ENCODE results near the gene GCK. TPM values are rescaled to one million over a fixed set of nuclear protein-coding genes. Genes with fewer than 3 reads are reported as not detected.

The GCK gene
- total RNA-seq, 4 donors from 2014 or later = 0.16 to 0.96 TPM; not detected in 2

DNA sequence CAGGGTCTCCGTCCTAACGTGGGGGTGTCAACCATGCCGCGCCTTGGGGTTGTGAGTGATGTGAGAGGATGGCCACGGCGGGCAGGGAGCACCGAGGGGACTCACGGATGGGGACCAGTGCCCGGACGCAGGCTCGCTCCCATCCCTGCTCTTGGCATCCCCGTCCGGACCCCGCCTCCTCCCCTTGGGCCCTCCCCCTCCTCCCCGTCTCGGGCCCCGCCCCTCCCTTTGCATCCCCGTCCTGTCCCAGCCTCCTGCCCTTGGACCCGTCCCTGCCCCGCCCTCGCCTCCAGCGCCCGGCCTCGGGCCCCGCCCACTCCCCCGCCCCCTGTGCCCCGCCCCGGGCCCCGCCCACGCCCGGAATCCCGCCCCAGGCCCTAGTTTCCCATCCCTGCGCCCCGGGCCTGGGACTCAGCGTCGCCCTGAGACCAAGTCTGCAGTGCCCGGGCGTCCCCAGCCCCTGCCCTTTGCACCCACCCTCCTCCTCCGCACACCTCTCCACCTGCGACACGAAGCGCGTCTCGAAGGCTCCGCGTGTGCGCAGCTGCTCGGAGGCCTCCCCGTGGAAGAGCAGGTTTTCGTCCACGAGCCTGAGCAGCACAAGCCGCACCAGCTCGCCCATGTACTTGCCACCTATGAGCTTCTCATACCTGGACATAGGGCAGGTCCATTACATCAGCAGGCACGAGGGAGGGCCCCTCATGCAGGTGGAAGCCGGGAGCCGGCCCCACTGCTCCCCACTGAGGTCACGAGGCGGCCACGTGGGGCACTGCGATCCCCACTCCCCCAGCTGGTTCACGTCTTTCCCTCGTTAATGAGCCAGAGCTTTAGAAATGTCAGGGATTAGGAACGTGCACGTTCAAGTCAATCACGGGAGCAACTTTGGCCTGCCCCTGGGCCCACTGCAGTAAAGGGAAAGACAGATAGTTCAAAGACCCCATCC lies 43.0 kb downstream of the GCK start:
- TF ChIP-seq CTCF (IDR thresholded peaks at IDR 0.05) = no peak
- TF ChIP-seq POLR2A (IDR thresholded peaks at IDR 0.05) = no peak
- intact Hi-C loops (cut with DNase I; ENCODE audit: low total_unique reads) = no loop called here
- DNase-seq = peak; percentile 90
- Histone ChIP-seq H3K27ac (no peak overlapping the region), H3K36me3 (no peaks in the 10 kb centered on the region), H3K4me1 (peaks cover 2 to 17% (median 9%) of the 10 kb centered on the region in 4 donors), H3K27me3 (peaks cover 11% of the 10 kb centered on the region), H3K4me3 (peak overlapping the region; percentile 12 to 42 (median 26)), H3K9me3 (no peaks in the 10 kb centered on the region)
- in situ Hi-C loops (cut with MboI; ENCODE audit: low pct_ligation_motif_present in 1 of 4, low pct_unique_long_range_greater_than_20kb in 1 of 4, low sequenced_read_pairs in 3 of 4) = no loop called here
- 27% methylated on average over 48 of the region's 65 CpGs; no CpG with 5 or more reads in 1 of the 2 donors for WGBS, 2 donors (ENCODE audit: low coverage in 1 of 2)

- intact Hi-C loops (cut with DNase I; ENCODE audit: low total_unique reads) = no loop called here
- in situ Hi-C loops (cut with MboI; ENCODE audit: low pct_ligation_motif_present in 1 of 4, low pct_unique_long_range_greater_than_20kb in 1 of 4, low sequenced_read_pairs in 3 of 4) = no loop called here
Measured at GRCh38 chr7:44145479-44145968, 43.7 kb downstream of the GCK start.

DNA sequence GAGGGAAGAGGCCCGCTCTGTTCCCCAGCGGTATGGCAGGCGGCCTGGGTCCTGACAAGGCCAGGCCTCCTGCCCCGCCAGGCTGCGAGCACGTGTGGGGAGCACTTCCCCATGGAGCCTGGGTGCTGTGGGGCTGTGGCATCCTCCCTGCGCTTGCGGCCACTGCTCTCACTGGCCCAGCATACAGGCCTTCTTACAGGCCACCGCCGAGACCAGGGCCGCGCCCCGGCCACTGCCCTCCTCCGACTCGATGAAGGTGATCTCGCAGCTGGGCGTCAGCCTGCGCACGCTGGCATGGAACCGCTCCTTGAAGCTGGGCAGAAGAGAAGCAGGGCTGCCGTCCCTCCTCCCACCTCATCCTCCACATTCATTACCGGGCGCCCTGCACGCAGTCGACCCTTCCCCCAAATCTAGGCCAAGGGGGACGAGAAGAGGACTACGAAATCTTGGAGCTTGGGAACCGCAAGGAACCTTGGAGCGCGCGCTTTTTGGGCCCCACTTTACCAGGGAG lies 44.2 kb downstream of the GCK start:
- Histone ChIP-seq H3K36me3 (no peaks in the 10 kb centered on the region), H3K27ac (no peak overlapping the region), H3K9me3 (no peaks in the 10 kb centered on the region), H3K27me3 (peaks cover 11% of the 10 kb centered on the region), H3K4me1 (peaks cover 2 to 17% (median 9%) of the 10 kb centered on the region in 4 donors), H3K4me3 (peak overlapping the region in 2 of 4 donors; percentile 31 to 42)
- no peak for DNase-seq
- 80% methylated on average over 31 of the region's 31 CpGs; no CpG with 5 or more reads in 1 of the 2 donors for WGBS, 2 donors (ENCODE audit: low coverage in 1 of 2)
- no peak for TF ChIP-seq POLR2A (IDR thresholded peaks at IDR 0.05)
- no peak for TF ChIP-seq EP300 (IDR thresholded peaks at IDR 0.05; ENCODE audit: low read depth)
- TF ChIP-seq CTCF (IDR thresholded peaks at IDR 0.05) = no peak
- no peak for TF ChIP-seq POLR2AphosphoS5 (IDR thresholded peaks at IDR 0.05)
- intact Hi-C loops (cut with DNase I; ENCODE audit: low total_unique reads) = no loop called here
- in situ Hi-C loops (cut with MboI; ENCODE audit: low pct_ligation_motif_present in 1 of 4, low pct_unique_long_range_greater_than_20kb in 1 of 4, low sequenced_read_pairs in 3 of 4) = no loop called here

More at GRCh38 chr7:44145479-44145968, 43.7 kb downstream of the GCK start:
- no peak for DNase-seq
- Histone ChIP-seq H3K4me3 (peak overlapping the region; percentile 12 to 42 (median 26)), H3K9me3 (no peaks in the 10 kb centered on the region), H3K27me3 (peaks cover 11% of the 10 kb centered on the region), H3K27ac (no peak overlapping the region), H3K36me3 (no peaks in the 10 kb centered on the region), H3K4me1 (peaks cover 2 to 17% (median 9%) of the 10 kb centered on the region in 4 donors)
- TF ChIP-seq POLR2AphosphoS5 (IDR thresholded peaks at IDR 0.05) (no peak), EP300 (IDR thresholded peaks at IDR 0.05; ENCODE audit: low read depth) (no peak), POLR2A (IDR thresholded peaks at IDR 0.05) (no peak), CTCF (IDR thresholded peaks at IDR 0.05) (no peak)
- 53% methylated on average over 41 of the region's 53 CpGs; no CpG with 5 or more reads in 1 of the 2 donors for WGBS, 2 donors (ENCODE audit: low coverage in 1 of 2)

DNA sequence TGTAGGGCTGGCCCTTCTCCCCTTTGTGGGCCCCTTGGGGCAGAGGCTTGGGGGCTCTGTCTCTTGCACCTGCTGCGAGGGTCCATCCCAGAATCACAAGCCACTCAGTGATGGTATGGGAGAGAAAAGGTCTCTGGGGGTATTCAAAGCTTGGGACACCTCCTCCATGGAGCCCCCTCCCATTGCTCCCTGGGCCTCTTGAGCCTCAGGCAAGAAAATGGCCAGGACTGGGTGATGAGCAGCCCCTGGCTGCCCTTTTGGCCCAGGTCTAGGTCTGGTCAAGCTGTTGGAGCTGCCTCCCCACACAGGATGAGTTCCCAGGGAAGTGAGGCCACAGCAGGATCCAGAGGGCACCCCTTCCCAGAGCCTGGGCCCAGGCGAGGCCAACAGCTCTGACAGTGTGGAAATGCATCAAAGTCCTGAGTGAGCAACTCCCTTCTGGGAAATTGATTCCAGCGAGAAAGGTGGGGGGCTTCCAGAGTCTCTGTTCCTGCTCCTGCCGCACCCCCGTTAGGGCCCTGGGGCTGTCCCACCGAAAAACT lies 44.7 kb downstream of the GCK start:
- in situ Hi-C loops (cut with MboI; ENCODE audit: low pct_ligation_motif_present in 1 of 4, low pct_unique_long_range_greater_than_20kb in 1 of 4, low sequenced_read_pairs in 3 of 4) (no loop called here), intact Hi-C loops (cut with DNase I; ENCODE audit: low total_unique reads) (no loop called here)
- Histone ChIP-seq H3K27ac (no peak overlapping the region), H3K9me3 (no peaks in the 10 kb centered on the region), H3K36me3 (no peaks in the 10 kb centered on the region), H3K27me3 (peaks cover 11% of the 10 kb centered on the region), H3K4me3 (no peak overlapping the region), H3K4me1 (peaks cover 2 to 17% (median 9%) of the 10 kb centered on the region in 4 donors)
- 77% methylated on average over 6 of the region's 6 CpGs; no CpG with 5 or more reads in 1 of the 2 donors for WGBS, 2 donors (ENCODE audit: low coverage in 1 of 2)
- DNase-seq = no peak
- TF ChIP-seq CTCF (IDR thresholded peaks at IDR 0.05) (no peak), POLR2A (IDR thresholded peaks at IDR 0.05) (no peak), EP300 (IDR thresholded peaks at IDR 0.05; ENCODE audit: low read depth) (no peak), POLR2AphosphoS5 (IDR thresholded peaks at IDR 0.05) (no peak)
